H54 (cell line): Measurements from ENCODE around the gene ATP6V1G2.
"Not testable (repeated sequence)": the region's sequence is repeated elsewhere in the genome, so short reads cannot be mapped to it uniquely, and the experiment has no call there.

ENCODE experiments used
- DNase-seq: peaks from one replicate; pipeline ENCODE4 v3.0.0; 2011; ENCODE audit warnings: low spot score, mixed read lengths; ENCODE audit not compliant: insufficient read length
- FAIRE-seq: peaks from 3 replicates; lab custom pipeline; 2011; peaks lifted over from hg19 to GRCh38; lab: Jason Lieb, UNC
- POLR2A ChIP-seq: IDR thresholded peaks from 2 replicates; pipeline ENCODE4 v1.6.1; 2011; ENCODE audit warnings: low read depth, mild to moderate bottlenecking, low read length

ATP6V1G2 gene

GRCh38 chr6:31569861-31570536 is 23.6 kb upstream of the ATP6V1G2 start:
- no peak for DNase-seq
- no peak for FAIRE-seq
- no peak for TF ChIP-seq POLR2A

- DNase-seq, result no peak
- FAIRE-seq, result no peak
- no peak for TF ChIP-seq POLR2A
These were observed 22.1 kb upstream of the ATP6V1G2 start for GRCh38 chr6:31568537-31568961.

GRCh38 chr6:31567531-31568370 is 21.3 kb upstream of the ATP6V1G2 start:
- DNase-seq, result no peak
- FAIRE-seq, result no peak
- TF ChIP-seq POLR2A, result no peak

- TF ChIP-seq POLR2A, result no peak
- no peak for FAIRE-seq
- DNase-seq, result no peak
These were observed 14.3 kb upstream of the ATP6V1G2 start for GRCh38 chr6:31560697-31561058.

GRCh38 chr6:31559958-31560696 is 13.7 kb upstream of the ATP6V1G2 start:
- no peak for TF ChIP-seq POLR2A
- DNase-seq, result peak; percentile 83
- peak; percentile 69 for FAIRE-seq

GRCh38 chr6:31559606-31559957 is 13.2 kb upstream of the ATP6V1G2 start:
- FAIRE-seq (no peak), DNase-seq (no peak)
- TF ChIP-seq POLR2A, result no peak

GRCh38 chr6:31558631-31559500 is 12.5 kb upstream of the ATP6V1G2 start:
- DNase-seq, result no peak
- FAIRE-seq, result no peak
- no peak for TF ChIP-seq POLR2A

- DNase-seq (no peak), FAIRE-seq (no peak)
- no peak for TF ChIP-seq POLR2A
These were observed 11.9 kb upstream of the ATP6V1G2 start for GRCh38 chr6:31558318-31558625.

- DNase-seq, result no peak
- FAIRE-seq, result no peak
These were observed 11.3 kb upstream of the ATP6V1G2 start for GRCh38 chr6:31557443-31558317.

GRCh38 chr6:31556307-31556706 is 9.9 kb upstream of the ATP6V1G2 start:
- no peak for FAIRE-seq
- no peak for TF ChIP-seq POLR2A

More at GRCh38 chr6:31557443-31558317, 11.3 kb upstream of the ATP6V1G2 start:
- TF ChIP-seq POLR2A, result no peak

GRCh38 chr6:31551371-31551770 is 5.0 kb upstream of the ATP6V1G2 start:
- FAIRE-seq, DNase-seq: not testable (repeated sequence)

More at GRCh38 chr6:31556307-31556706, 9.9 kb upstream of the ATP6V1G2 start:
- DNase-seq, result no peak

GRCh38 chr6:31548544-31548873 is 2.1 kb upstream of the ATP6V1G2 start:
- FAIRE-seq, result no peak
- no peak for TF ChIP-seq POLR2A
- no peak for DNase-seq

GRCh38 chr6:31547727-31548543 is 1.5 kb upstream of the ATP6V1G2 start:
- no peak for TF ChIP-seq POLR2A
- DNase-seq (no peak), FAIRE-seq (no peak)
